ENCODE measurements around the gene DDX51.

Gene DDX51

GRCh38 chr12:132168311-132169031, 24.4 kb upstream of the DDX51 start:
- FAIRE-seq, result no peak

DNA sequence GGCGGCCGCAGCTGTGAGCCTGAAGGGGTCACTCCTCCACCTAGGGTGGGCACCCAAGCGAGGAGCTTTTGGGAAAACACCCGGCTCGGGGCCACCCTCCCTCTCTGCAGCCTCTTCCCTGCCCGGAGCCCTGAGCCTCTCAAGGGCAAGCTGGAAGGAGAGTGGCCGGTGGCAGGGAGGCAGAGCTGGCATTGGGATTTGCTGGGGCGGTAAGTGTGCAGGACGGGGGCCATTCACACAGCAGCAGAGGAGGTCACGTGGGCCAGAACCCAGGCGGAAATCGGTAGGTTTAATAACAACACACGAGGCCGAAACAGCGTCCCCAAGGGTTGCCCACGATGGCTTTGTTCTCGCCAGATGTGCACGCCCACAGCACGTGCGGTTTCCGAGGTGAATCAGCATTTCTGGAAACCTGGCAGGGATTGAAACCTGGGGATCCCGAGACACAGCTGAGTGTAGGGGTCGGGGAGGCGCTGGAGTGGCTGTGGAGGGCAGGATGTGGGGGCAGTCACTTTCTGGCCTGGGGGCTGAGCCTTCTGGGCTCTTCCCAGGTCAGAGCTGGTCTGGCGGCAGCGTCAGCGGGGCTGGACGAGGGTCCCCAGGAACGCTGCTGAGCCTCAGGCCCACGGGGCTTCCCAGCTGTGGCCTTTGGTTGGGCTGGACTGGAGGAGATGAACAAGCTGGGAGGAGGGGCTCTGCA, 23.6 kb upstream of the DDX51 start:
- DNase-seq (ENCODE audit: insufficient read length, low spot score), result no peak
- TF ChIP-seq SPI1 (IDR thresholded peaks at IDR 0.05; ENCODE audit: low read depth, low read length), result no peak
- TF ChIP-seq POLR2A (IDR thresholded peaks at IDR 0.05; ENCODE audit: low read depth, low read length), result no peak
- TF ChIP-seq POU2F2 (IDR thresholded peaks at IDR 0.05; ENCODE audit: low read depth, low read length), result no peak
- TF ChIP-seq POLR2AphosphoS5 (IDR thresholded peaks at IDR 0.05; ENCODE audit: low read depth, low read length), result no peak
- TF ChIP-seq TAF1 (IDR thresholded peaks at IDR 0.05; ENCODE audit: low read depth, low read length), result no peak
- no peak for TF ChIP-seq PAX5 (IDR thresholded peaks at IDR 0.05; ENCODE audit: insufficient read depth, low read length, severe bottlenecking)
- FAIRE-seq, result no peak

More at GRCh38 chr12:132168311-132169031, 24.4 kb upstream of the DDX51 start:
- no peak for TF ChIP-seq PAX5 (IDR thresholded peaks at IDR 0.05; ENCODE audit: insufficient read depth, low read length, severe bottlenecking)
- DNase-seq (ENCODE audit: insufficient read length, low spot score), result no peak

GRCh38 chr12:132166801-132167591, 22.9 kb upstream of the DDX51 start:
- FAIRE-seq, result no peak
- TF ChIP-seq POU2F2 (IDR thresholded peaks at IDR 0.05; ENCODE audit: low read depth, low read length) (no peak), POLR2AphosphoS5 (IDR thresholded peaks at IDR 0.05; ENCODE audit: low read depth, low read length) (no peak), TAF1 (IDR thresholded peaks at IDR 0.05; ENCODE audit: low read depth, low read length) (no peak), POLR2A (IDR thresholded peaks at IDR 0.05; ENCODE audit: low read depth, low read length) (no peak), PAX5 (IDR thresholded peaks at IDR 0.05; ENCODE audit: insufficient read depth, low read length, severe bottlenecking) (no peak), SPI1 (IDR thresholded peaks at IDR 0.05; ENCODE audit: low read depth, low read length) (no peak)
- DNase-seq (ENCODE audit: insufficient read length, low spot score), result no peak

DNA sequence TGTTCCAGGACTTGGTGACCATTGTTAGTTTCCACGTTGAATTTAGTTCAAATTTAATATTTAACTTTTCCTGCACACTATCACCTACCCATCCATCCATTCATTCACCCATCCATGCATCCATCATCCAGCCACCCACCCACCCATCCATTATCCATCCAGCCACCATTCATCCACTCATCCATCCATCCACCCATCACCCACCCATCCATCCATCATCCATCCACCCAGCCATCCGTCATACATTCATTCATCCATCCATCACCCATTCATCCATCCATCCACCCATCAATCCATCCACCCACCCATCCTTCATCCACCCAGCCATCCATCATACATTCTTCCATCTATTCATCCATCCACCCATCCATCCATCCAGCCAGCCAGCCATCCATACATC, 22.0 kb upstream of the DDX51 start:
- DNase-seq (ENCODE audit: insufficient read length, low spot score) (no peak), FAIRE-seq (no peak)
- TF ChIP-seq PAX5 (IDR thresholded peaks at IDR 0.05; ENCODE audit: insufficient read depth, low read length, severe bottlenecking) (no peak), SPI1 (IDR thresholded peaks at IDR 0.05; ENCODE audit: low read depth, low read length) (no peak), POU2F2 (IDR thresholded peaks at IDR 0.05; ENCODE audit: low read depth, low read length) (no peak), TAF1 (IDR thresholded peaks at IDR 0.05; ENCODE audit: low read depth, low read length) (no peak), POLR2AphosphoS5 (IDR thresholded peaks at IDR 0.05; ENCODE audit: low read depth, low read length) (no peak), POLR2A (IDR thresholded peaks at IDR 0.05; ENCODE audit: low read depth, low read length) (no peak)

GRCh38 chr12:132165584-132165983, 21.5 kb upstream of the DDX51 start:
- TF ChIP-seq POLR2A (IDR thresholded peaks at IDR 0.05; ENCODE audit: low read depth, low read length) (no peak), PAX5 (IDR thresholded peaks at IDR 0.05; ENCODE audit: insufficient read depth, low read length, severe bottlenecking) (no peak), SPI1 (IDR thresholded peaks at IDR 0.05; ENCODE audit: low read depth, low read length) (no peak), POLR2AphosphoS5 (IDR thresholded peaks at IDR 0.05; ENCODE audit: low read depth, low read length) (no peak)
- FAIRE-seq (no peak), DNase-seq (ENCODE audit: insufficient read length, low spot score) (no peak)

DNA sequence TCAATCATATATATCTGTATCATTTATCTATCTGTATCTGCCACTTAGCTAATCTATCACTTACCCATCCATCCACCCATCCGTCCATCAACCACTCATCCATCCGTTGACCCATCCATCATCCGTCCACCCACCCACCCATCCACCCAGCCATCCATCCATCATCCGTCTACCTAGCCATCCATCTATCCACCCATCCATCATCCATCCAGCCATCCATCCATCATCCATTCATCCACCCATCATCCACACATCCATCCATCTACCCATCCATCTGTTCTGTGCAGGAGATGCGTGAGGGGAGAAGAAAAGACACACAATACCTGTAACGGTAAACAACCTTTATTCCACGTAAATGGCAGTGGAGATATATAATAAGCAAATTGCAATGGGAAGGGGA, 20.3 kb upstream of the DDX51 start:
- no peak for FAIRE-seq
- DNase-seq (ENCODE audit: insufficient read length, low spot score), result no peak
- TF ChIP-seq PAX5 (IDR thresholded peaks at IDR 0.05; ENCODE audit: insufficient read depth, low read length, severe bottlenecking) (no peak), SPI1 (IDR thresholded peaks at IDR 0.05; ENCODE audit: low read depth, low read length) (no peak), POLR2AphosphoS5 (IDR thresholded peaks at IDR 0.05; ENCODE audit: low read depth, low read length) (no peak), POU2F2 (IDR thresholded peaks at IDR 0.05; ENCODE audit: low read depth, low read length) (no peak), TAF1 (IDR thresholded peaks at IDR 0.05; ENCODE audit: low read depth, low read length) (no peak), POLR2A (IDR thresholded peaks at IDR 0.05; ENCODE audit: low read depth, low read length) (no peak)

DNA sequence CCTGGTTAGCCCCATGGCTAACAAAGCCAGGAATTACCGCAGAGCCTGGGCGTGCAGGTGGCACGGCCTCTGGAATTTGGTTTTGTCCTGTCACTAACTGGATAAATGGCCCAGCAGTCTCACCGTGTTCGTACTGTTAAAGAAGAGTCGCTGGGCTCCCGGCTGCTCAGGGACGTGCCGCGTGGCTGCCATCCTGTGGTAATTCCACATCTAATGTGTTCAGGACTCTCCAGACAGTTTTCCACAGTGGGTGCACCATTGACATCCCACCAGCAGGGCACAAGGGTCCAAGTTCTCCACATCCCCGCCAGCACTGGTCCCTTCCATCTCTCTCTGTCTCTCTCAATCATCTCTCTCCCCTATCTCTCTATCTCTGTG, 19.8 kb upstream of the DDX51 start:
- FAIRE-seq, result no peak
- no peak for TF ChIP-seq POLR2A (IDR thresholded peaks at IDR 0.05; ENCODE audit: low read depth, low read length)
- no peak for TF ChIP-seq TAF1 (IDR thresholded peaks at IDR 0.05; ENCODE audit: low read depth, low read length)
- no peak for TF ChIP-seq PAX5 (IDR thresholded peaks at IDR 0.05; ENCODE audit: insufficient read depth, low read length, severe bottlenecking)
- no peak for TF ChIP-seq POU2F2 (IDR thresholded peaks at IDR 0.05; ENCODE audit: low read depth, low read length)
- TF ChIP-seq POLR2AphosphoS5 (IDR thresholded peaks at IDR 0.05; ENCODE audit: low read depth, low read length), result no peak
- DNase-seq (ENCODE audit: insufficient read length, low spot score), result no peak

DNA sequence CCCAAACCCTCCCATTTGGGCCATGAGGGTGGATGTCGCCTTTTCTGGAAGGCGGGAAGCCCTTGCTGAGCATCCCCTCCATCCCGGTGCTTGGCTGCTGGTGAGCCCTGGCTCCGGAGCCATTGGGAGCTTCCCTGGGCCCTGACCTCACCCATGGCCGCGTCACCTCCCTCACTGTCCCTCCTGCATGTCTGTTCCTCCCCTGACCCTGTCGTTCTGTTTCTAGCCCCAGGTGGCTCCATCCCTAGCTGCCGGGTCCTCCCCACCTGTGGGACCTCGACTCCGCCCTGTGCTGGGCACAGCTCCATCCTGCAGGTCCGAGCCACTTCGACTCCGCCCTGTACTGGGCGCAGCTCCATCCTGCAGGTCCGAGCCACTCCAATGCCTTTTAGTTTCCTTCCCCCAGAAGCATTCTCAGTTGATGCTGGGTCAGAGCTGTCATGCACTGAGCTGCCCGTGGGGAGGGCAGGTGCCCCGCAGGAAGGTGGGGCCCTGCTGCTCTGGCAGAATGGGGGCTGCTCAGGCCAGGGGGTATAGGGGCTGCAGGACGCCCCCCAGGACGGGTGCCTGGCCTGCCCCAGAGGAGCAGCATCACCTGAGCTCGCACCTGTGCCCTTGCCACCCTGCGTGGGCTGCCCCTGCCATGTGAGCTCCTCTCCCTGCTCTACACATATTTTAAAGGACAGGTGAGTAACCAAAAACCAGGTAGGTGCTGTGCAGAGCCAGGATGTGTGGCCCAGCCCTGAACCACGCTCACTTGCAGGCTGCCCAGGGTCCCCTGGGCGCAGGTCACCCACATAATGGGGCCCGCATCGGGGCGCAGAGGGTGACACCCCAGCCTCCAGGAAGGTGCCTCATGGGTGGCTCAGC, 19.2 kb upstream of the DDX51 start:
- FAIRE-seq (no peak), DNase-seq (ENCODE audit: insufficient read length, low spot score) (no peak)
- no peak for TF ChIP-seq POLR2AphosphoS5 (IDR thresholded peaks at IDR 0.05; ENCODE audit: low read depth, low read length)
- TF ChIP-seq PAX5 (IDR thresholded peaks at IDR 0.05; ENCODE audit: insufficient read depth, low read length, severe bottlenecking), result no peak
- TF ChIP-seq SPI1 (IDR thresholded peaks at IDR 0.05; ENCODE audit: low read depth, low read length), result no peak
- TF ChIP-seq POLR2A (IDR thresholded peaks at IDR 0.05; ENCODE audit: low read depth, low read length), result no peak
- no peak for TF ChIP-seq POU2F2 (IDR thresholded peaks at IDR 0.05; ENCODE audit: low read depth, low read length)
- TF ChIP-seq TAF1 (IDR thresholded peaks at IDR 0.05; ENCODE audit: low read depth, low read length), result no peak

Data from GM12891 (cell line).